Measurements from ENCODE around the gene CNOT1.

DNA sequence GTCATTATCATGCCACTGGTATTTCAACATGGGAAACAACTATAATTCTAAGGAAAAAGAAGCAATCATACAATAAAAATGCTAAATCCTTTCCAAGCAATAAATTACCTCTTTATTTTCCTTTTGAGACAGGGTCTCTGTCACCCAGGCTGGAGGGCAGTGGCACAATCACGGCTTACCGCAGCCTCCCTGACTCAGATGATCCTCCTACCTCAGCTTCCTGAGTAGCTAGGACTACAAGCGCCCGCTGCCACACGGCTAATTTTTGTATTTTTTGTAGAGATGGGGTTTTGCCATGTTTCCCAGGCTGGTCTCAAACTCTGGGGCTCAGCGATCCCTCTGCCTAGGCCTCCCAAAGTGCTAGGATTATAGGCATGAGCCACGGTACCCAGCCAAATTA, 24.1 kb downstream of the CNOT1 start:
- TF ChIP-seq SIN3A (IDR thresholded peaks at IDR 0.05; ENCODE audit: low read depth) = no peak
- no peak for TF ChIP-seq CTCF (IDR thresholded peaks at IDR 0.05 in 2 of 3, conservative IDR thresholded peaks at IDR 0.05 in 1 of 3; ENCODE audit: borderline replicate concordance in 1 of 3, insufficient read depth in 1 of 3, low read depth in 2 of 3, low read length in 2 of 3)
- TF ChIP-seq POLR2A (IDR thresholded peaks at IDR 0.05; ENCODE audit: borderline replicate concordance, extremely low read depth, insufficient read depth, insufficient read length) = no peak
- no peak for TF ChIP-seq EZH2 (IDR thresholded peaks at IDR 0.05)
- TF ChIP-seq JUND (IDR thresholded peaks at IDR 0.05) = no peak
- TF ChIP-seq POLR2AphosphoS5 (IDR thresholded peaks at IDR 0.05; ENCODE audit: low read depth, low read length) = no peak
- TF ChIP-seq RAD21 (IDR thresholded peaks at IDR 0.05; ENCODE audit: low read depth) = no peak
- no peak for TF ChIP-seq CEBPB (IDR thresholded peaks at IDR 0.05; ENCODE audit: low read depth)

Data from HCT116 (cell line).